Activated gamma-delta T cell treated with Interleukin-2 at 50 U/mL for 16 hours (primary cell): ENCODE results near the gene C2CD2.

ENCODE experiments used
- DNase-seq: peaks from one replicate; pipeline ENCODE4 v3.0.0-alpha.2; 2020

The C2CD2 gene

DNA sequence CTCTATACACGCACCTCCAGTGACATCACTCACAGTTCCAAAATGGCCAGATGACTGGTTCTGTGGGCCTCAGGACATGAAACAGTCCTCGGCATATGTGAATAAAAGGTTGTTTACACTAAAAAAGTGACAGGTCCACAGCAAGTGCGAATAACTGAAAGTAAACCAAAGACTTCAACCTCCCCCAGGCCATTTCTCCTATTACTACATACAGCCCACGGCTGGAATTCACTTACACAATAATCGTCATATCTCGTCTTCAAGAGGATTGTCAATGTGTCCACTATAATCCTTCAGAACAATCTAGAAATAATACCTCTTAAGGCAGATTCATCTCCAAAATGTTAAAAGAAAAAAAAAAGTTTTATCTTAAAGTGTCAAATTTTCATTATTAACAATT is 72.8 kb downstream of the C2CD2 start:
- DNase-seq, result no peak

GRCh38 chr21:41880153-41880552 is 73.7 kb downstream of the C2CD2 start:
- DNase-seq, result no peak

GRCh38 chr21:41879190-41879998 is 74.4 kb downstream of the C2CD2 start, which contains the start of gene PRDM15:
TSS of gene PRDM15 (minus strand) at chr21:41879344. CDS start at chr21:41860363, 18,981 bp downstream.
- DNase-seq, result peak; percentile 79

DNA sequence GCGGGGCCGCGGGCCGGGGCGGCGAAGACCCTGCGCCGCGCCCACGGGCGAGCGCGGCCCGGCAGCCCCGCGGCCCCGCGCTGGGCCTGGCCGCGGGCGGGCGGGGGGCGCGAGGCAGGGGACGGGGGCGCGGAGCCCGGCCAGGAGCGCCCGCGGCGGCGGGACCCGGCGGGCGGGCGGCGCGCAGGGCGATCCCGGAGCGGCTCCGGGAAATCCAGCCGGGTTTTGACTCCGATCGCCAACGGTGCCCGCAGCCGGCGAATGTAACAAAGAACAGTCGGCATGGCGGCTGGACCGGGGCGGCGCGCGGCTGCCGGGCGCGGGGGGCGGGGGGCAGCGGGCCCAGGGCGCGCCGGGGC is 75.0 kb downstream of the C2CD2 start:
- DNase-seq, result peak; percentile 77

DNA sequence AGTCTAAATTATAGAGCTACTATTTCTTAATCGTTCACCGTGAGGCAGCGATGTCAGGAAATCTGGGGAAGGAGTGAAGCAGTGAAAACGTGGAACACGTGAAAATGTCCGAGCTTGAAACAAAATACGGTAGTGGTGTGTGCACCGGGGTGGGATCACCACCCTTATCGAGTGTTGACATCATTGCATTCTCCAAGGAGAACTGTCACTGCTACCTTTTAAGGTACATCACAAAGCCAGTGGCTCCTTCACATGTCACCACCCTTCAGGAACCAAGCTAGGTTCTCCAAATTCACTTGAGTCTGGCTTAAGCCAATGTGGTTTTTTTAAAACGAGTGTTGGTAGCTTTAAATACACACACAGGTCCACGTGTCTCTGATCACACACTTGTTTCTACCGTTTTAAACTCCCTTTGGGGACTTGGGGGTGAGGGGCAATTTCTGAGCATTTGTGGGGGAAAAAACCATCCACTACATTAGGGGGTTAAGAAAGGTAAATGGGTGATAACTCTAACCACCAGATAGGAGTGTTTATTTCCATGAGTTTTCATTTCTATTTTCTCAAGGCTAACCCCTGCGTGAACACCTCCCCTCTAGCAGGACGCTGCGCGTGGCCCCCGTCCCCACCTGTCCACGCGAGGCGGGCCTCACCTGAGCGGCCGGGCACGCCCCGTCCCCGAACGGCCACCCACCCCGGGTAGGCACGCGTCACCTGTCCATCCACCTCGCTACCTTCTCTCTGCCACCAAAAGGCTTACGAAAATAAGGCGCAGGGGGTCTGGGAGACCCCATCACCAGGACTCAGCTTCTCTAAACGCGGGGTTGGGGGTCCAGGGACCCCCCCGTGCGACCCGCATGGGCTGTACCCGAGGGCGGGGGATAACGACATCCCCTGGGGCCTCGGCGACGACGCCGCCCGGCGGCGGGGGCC is 75.7 kb downstream of the C2CD2 start:
- DNase-seq, result peak; percentile 22

GRCh38 chr21:41876928-41877652 is 76.7 kb downstream of the C2CD2 start:
- DNase-seq, result no peak

DNA sequence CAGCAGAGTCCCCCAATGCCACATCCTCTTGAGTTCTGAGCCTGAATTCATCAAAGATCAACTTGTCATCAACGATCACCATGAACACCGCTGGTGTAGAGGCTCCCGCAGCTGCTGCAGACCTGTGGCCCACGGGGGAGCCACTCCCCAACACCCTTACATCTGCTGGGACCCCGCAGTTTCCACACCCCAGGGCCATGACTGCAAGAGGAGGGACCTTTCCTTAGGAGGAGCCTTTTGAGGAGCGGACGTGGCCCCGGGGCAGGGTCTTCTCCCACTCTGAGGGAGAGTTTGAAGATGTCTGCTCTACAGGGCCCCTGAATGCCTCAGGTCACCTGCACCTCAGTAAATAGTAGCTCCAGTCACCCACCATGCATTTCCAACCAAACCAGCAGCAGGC is 77.4 kb downstream of the C2CD2 start:
- no peak for DNase-seq

GRCh38 chr21:41875086-41875485 is 78.7 kb downstream of the C2CD2 start:
- no peak for DNase-seq

GRCh38 chr21:41874611-41875010 is 79.2 kb downstream of the C2CD2 start:
- no peak for DNase-seq

GRCh38 chr21:41873426-41873825 is 80.4 kb downstream of the C2CD2 start:
- DNase-seq, result no peak

DNA sequence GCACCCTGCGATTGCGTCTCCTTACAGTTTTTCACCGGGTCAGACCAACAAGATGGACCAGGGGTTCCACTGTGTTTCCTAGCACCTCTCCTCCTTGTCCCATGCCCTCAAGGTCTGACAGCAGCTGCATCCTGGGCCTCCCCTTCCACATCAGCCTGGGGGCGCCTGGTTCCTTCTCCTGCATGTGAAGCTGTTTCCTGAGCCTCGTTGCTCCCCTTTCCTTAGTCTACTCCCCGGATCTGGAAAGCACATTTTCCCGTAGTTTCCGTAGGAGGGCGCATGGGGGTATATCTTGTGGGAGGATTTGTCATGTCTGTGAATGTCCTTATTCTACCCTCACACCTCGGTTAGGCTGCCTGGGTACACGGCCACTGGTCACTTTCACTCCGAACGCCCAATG is 80.8 kb downstream of the C2CD2 start:
- no peak for DNase-seq

GRCh38 chr21:41871293-41872030 is 82.4 kb downstream of the C2CD2 start:
- no peak for DNase-seq

- no peak for DNase-seq
These were observed 84.0 kb downstream of the C2CD2 start for GRCh38 chr21:41869771-41870170.

DNA sequence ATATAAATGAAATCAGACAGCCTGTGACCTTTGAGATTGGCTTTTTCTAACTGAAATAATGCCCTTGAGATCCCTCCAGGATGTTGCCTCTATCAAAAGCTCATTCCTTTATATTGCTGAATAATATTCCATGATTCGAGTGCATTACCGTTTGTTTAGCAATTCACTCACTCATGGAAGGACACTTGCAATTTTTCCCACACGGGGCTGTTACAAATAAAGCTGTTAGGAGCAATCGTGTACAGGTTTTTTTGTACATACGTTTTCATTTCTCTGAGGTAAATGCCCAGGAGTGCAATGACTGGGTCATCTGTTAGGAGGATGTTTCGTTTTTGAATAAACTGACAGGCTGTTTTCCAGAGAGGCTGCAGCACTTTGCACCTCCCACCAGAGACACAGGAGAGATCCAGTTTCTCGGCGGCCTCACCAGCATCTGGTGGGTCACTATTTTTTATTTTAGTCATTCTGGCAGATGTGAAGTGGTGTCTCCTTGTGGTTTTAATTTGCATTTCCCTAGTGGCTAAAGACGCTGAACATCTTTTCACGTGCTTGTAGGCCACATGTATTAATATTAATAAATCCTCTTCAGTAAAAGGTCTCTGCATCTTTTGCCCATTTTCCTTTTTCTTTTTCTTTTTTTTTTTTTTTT is 85.6 kb downstream of the C2CD2 start:
- no peak for DNase-seq

DNA sequence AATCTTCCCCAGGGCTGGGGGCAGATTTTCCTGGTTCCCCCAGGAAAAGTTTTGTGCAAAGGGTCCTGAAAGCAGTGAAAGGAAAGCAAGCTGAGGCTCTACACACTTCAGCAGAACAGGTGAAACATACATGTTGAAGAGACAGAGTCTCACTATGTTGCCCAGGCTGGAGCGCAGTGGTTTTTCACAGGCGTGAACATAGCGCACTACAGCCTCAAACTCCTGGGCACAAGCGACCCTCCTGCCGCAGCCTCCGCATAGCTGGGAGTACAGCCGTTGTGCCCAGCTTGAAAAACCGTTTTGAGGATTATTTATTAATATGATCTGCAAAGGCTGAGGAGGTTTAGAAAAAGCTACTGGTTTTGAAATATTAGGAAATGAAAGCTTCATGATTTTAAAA is 86.5 kb downstream of the C2CD2 start:
- no peak for DNase-seq

DNA sequence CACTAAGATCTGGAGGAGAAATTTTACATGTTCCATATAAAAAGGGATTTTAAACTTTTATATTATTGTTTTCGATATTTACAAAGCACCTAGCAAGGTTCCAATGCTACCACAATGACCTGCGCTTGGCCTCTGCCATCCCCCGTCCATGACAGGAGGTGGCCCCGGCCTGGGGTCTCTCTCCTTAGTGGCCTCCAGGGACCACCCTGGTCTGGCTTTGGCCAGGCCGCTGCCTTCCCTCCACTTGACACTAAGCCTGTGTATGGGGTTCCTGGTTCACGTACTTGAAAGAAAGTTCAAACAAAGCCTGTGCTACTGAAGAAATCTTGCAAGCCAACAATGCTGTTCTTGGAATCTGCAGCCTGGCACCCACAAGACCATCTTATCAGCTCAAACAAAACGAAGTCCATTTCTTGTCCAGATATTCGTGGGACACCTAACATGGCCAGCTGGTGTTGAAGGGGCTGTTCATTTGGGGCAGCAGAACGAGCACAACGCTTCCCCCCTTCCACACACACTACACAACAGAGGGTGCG is 87.5 kb downstream of the C2CD2 start:
- no peak for DNase-seq

DNA sequence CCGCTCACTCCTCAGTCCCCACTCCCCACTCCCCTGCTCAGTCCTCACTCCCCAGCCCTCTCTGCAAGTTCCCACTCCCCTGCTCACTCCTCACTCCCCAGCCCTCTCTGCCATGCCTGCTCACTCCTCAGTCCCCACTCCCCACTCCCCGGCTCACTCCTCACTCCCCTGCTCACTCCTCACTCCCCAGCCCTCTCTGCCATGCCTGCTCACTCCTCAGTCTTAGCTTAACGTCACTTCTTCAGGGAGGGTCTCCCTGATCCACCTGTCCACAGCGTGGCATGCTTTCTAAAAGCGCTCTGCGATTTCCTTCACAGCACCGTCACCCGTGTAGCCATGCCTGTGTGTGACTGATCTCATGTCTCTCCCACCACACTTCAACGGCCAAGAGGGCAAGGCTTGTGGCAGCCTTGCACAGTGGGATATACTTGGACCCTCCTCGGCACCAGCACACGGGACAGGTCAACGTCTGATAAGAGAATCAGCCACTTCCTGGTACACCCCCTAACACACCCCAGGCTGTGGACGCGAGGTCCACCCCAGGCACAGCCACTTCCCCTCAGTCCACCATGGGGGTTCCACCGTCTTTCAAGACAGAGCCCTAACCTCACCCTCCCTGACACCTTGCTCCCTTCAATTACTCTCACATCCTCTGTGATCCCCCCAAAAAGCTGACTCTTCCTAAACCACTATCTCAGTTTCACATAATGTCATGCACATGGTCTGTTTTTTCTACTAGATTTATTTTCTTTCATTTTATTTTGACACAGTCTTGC is 88.6 kb downstream of the C2CD2 start:
- no peak for DNase-seq

- DNase-seq, result no peak
These were observed 89.4 kb downstream of the C2CD2 start for GRCh38 chr21:41864311-41865001.

GRCh38 chr21:41863439-41863740 is 90.4 kb downstream of the C2CD2 start:
- no peak for DNase-seq

- DNase-seq, result no peak
These were observed 91.8 kb downstream of the C2CD2 start for GRCh38 chr21:41861987-41862386.
